H1 (cell line): ENCODE measurements around the gene SQOR. TPM values are rescaled to one million over a fixed set of nuclear protein-coding genes. Genes with fewer than 3 reads are reported as not detected.

Experiments
- CTCF ChIA-PET: fragments of 300-600 bp; sonication (Branson Sonifier 250); formaldehyde crosslinking; loops from one replicate; lab custom pipeline; 2021; ENCODE audit not compliant: partially characterized antibody; lab: Charles Lee
- POLR2A ChIA-PET: fragments of 300-600 bp; sonication (Branson Sonifier 250); formaldehyde crosslinking; loops from one replicate; lab custom pipeline; 2021; ENCODE audit warnings: inconsistent platforms; ENCODE audit not compliant: partially characterized antibody; lab: Charles Lee
- DNase-seq, 2 experiments: peaks; one replicate each; pipeline versions ENCODE4 v3.0.0 to v3.0.0-alpha.2; 2010 to 2022; ENCODE audit warnings: low spot score in 2 of 2, low read depth in 1 of 2, mixed read lengths in 1 of 2
- FAIRE-seq: peaks from 2 replicates; lab custom pipeline; 2011; peaks lifted over from hg19 to GRCh38; lab: Jason Lieb, UNC
- H2AFZ ChIP-seq: 2 replicates; pipeline ENCODE4 v1.8.1; 2012; ENCODE audit warnings: low read length, inconsistent platforms
- H2AK5ac ChIP-seq: 2 replicates; pipeline ENCODE4 v1.6.1; 2013; ENCODE audit warnings: low read depth, low read length
- H2BK120ac ChIP-seq: replicated peaks from 2 replicates; pipeline ENCODE3; 2013; ENCODE audit warnings: low read depth, low read length, inconsistent platforms
- H2BK12ac ChIP-seq: 2 replicates; pipeline ENCODE4 v1.6.1; 2013; ENCODE audit warnings: low read depth, low read length
- H2BK15ac ChIP-seq: 2 replicates; pipeline ENCODE4 v1.6.1; 2013; ENCODE audit warnings: low read length
- H2BK20ac ChIP-seq: 2 replicates; pipeline ENCODE4 v1.6.1; 2013; ENCODE audit warnings: low read length
- H2BK5ac ChIP-seq: 2 replicates; pipeline ENCODE4 v1.6.1; 2013; ENCODE audit warnings: low read depth, low read length
- H3K14ac ChIP-seq: 2 replicates; pipeline ENCODE4 v1.6.1; 2013; ENCODE audit warnings: inconsistent platforms; ENCODE audit not compliant: insufficient read length
- H3K18ac ChIP-seq: 2 replicates; pipeline ENCODE4 v1.6.1; 2013; ENCODE audit warnings: low read length; ENCODE audit errors: extremely low read depth
- H3K23ac ChIP-seq: 2 replicates; pipeline ENCODE4 v1.6.1; 2013; ENCODE audit warnings: inconsistent platforms; ENCODE audit not compliant: insufficient read length
- H3K23me2 ChIP-seq: 2 replicates; pipeline ENCODE4 v1.6.1; 2013; ENCODE audit warnings: low read depth, low read length
- H3K27ac ChIP-seq: 2 replicates; pipeline ENCODE4 v1.6.1; 2011; ENCODE audit warnings: low read depth, low read length, inconsistent platforms
- H3K27me3 ChIP-seq, 4 experiments: replicated peaks in 1 of 4; 1 replicate in 1 of 4; 2 replicates in 3 of 4; pipeline versions ENCODE4 v1.6.1 to v1.8.1; 2011 to 2013; ENCODE audit warnings: low read length in 3 of 4, mild to moderate bottlenecking in 3 of 4, inconsistent platforms in 2 of 4, mixed read lengths in 2 of 4, moderate library complexity in 1 of 4; ENCODE audit not compliant: control insufficient read depth in 3 of 4, insufficient read depth in 3 of 4; ENCODE audit errors: extremely low read depth in 1 of 4
- H3K36me3 ChIP-seq, 4 experiments: 2 replicates each; pipeline versions ENCODE4 v1.6.1 to v1.8.1; 2011 to 2013; ENCODE audit warnings: mild to moderate bottlenecking in 4 of 4, low read length in 3 of 4, moderate library complexity in 2 of 4, control low read depth in 1 of 4, inconsistent platforms in 1 of 4; ENCODE audit not compliant: insufficient read depth in 4 of 4, control insufficient read depth in 2 of 4
- H3K4ac ChIP-seq: replicated peaks from 2 replicates; pipeline ENCODE3; 2013; ENCODE audit warnings: low read length, low read depth, mixed read lengths, inconsistent platforms; ENCODE audit not compliant: insufficient read length
- H3K4me1 ChIP-seq, 4 experiments: replicated peaks in 1 of 4; 1 replicate in 1 of 4; 2 replicates in 3 of 4; pipeline versions ENCODE4 v1.6.1 to v1.8.1; 2011 to 2013; ENCODE audit warnings: low read length in 3 of 4, inconsistent platforms in 2 of 4, mixed read lengths in 1 of 4; ENCODE audit not compliant: insufficient read depth in 4 of 4, control insufficient read depth in 3 of 4
- H3K4me2 ChIP-seq, 2 experiments: 2 replicates each; pipeline versions ENCODE4 v1.6.1 to v1.8.1; 2011 to 2013; ENCODE audit warnings: low read depth in 2 of 2, low read length in 2 of 2, control low read depth in 1 of 2, inconsistent platforms in 1 of 2, mild to moderate bottlenecking in 1 of 2; ENCODE audit not compliant: insufficient read depth in 1 of 2
- H3K4me3 ChIP-seq, 4 experiments: fragments of 200-600, 300-600 bp in 1 of 4; sonication (generic), shearing (Covaris generic), sonication (Bioruptor Twin) in 1 of 4; 2 replicates each; pipeline versions ENCODE4 v1.5.1 to v1.8.1; 2011 to 2016; ENCODE audit warnings: low read length in 4 of 4, low read depth in 3 of 4, control low read depth in 2 of 4, inconsistent platforms in 2 of 4, mild to moderate bottlenecking in 2 of 4, mixed read lengths in 1 of 4, moderate library complexity in 1 of 4; ENCODE audit not compliant: insufficient read depth in 2 of 4; ENCODE audit errors: extremely low read depth in 1 of 4
- H3K56ac ChIP-seq: replicated peaks from 2 replicates; pipeline ENCODE3; 2013; ENCODE audit warnings: low read depth, mild to moderate bottlenecking, mixed read lengths, low read length, inconsistent platforms; ENCODE audit not compliant: insufficient read length
- H3K79me1 ChIP-seq: 2 replicates; pipeline ENCODE4 v1.6.1; 2013; ENCODE audit warnings: low read depth, low read length, control low read depth
- H3K79me2 ChIP-seq, 2 experiments: 2 replicates each; pipeline versions ENCODE4 v1.6.1 to v1.8.1; 2012 to 2013; ENCODE audit warnings: low read length in 2 of 2, mild to moderate bottlenecking in 2 of 2, inconsistent platforms in 1 of 2; ENCODE audit not compliant: insufficient read depth in 2 of 2, control insufficient read depth in 1 of 2
- H3K9ac ChIP-seq, 4 experiments: replicated peaks in 1 of 4; 1 replicate in 1 of 4; 2 replicates in 3 of 4; pipeline versions ENCODE4 v1.6.1 to v1.8.1; 2011 to 2013; ENCODE audit warnings: low read depth in 3 of 4, low read length in 3 of 4, control low read depth in 2 of 4, mild to moderate bottlenecking in 2 of 4, moderate library complexity in 2 of 4, inconsistent platforms in 1 of 4; ENCODE audit errors: extremely low read depth in 1 of 4
- H3K9me3 ChIP-seq, 2 experiments: 2 replicates each; pipeline versions ENCODE4 v1.6.1 to v1.8.1; 2012 to 2013; ENCODE audit warnings: mild to moderate bottlenecking in 2 of 2, moderate library complexity in 2 of 2, control low read depth in 1 of 2, inconsistent platforms in 1 of 2, low read depth in 1 of 2, low read length in 1 of 2, mixed read lengths in 1 of 2; ENCODE audit not compliant: insufficient read depth in 2 of 2
- H4K20me1 ChIP-seq, 2 experiments: replicated peaks in 1 of 2; 2 replicates each; pipeline versions ENCODE3 to v1.8.1; 2011 to 2013; ENCODE audit warnings: inconsistent platforms in 2 of 2, low read length in 2 of 2, mild to moderate bottlenecking in 1 of 2; ENCODE audit not compliant: insufficient read depth in 2 of 2, control insufficient read depth in 1 of 2
- H4K5ac ChIP-seq: 2 replicates; pipeline ENCODE4 v1.6.1; 2013; ENCODE audit warnings: low read length, low read depth, mixed read lengths, inconsistent platforms; ENCODE audit not compliant: insufficient read length
- H4K8ac ChIP-seq: 2 replicates; pipeline ENCODE4 v1.8.0; 2013; ENCODE audit warnings: mild to moderate bottlenecking, moderate library complexity, low read length, inconsistent platforms; ENCODE audit not compliant: insufficient read depth; ENCODE audit errors: extremely low read depth
- H4K91ac ChIP-seq: replicated peaks from 2 replicates; pipeline ENCODE3; 2013; ENCODE audit warnings: low read length, mixed read lengths, inconsistent platforms; ENCODE audit not compliant: insufficient read length
- POLR2A ChIP-seq, 2 experiments: IDR thresholded peaks; 1 replicate in 1 of 2; 2 replicates in 1 of 2; pipeline ENCODE4 v1.6.1; 2011; ENCODE audit warnings: low read depth in 2 of 2, low read length in 2 of 2, mild to moderate bottlenecking in 2 of 2; ENCODE audit errors: control extremely low read depth in 1 of 2
- WGBS, 2 experiments: shearing (Covaris generic) in 1 of 2; methylation state at CpG; one replicate each; pipeline versions ENCODE4 v1.1.6 to v1.1.7; 2013 to 2015; ENCODE audit warnings: low lambda C conversion rate in 2 of 2, mixed read lengths in 2 of 2, inconsistent platforms in 1 of 2, low coverage in 1 of 2, missing lambda C conversion rate in 1 of 2; ENCODE audit not compliant: insufficient replicate concordance in 2 of 2, insufficient coverage in 1 of 2, insufficient read length in 1 of 2; ENCODE audit errors: extremely low coverage in 1 of 2, missing lambda C conversion rate in 1 of 2; 5-methylcytosine and 5-hydroxymethylcytosine counted together
- polyA plus RNA-seq, 7 experiments: library from polyadenylated mRNA; depleted of rRNA in 3 of 7; stranded (reverse) in 5 of 7; unstranded in 2 of 7; fragments of >200 nt in 5 of 7; fragments of 200-250 nt in 2 of 7; gene quantifications; 1 replicate in 5 of 7; 2 replicates in 1 of 7; 4 replicates in 1 of 7; pipeline versions ENCODE4 v1.2.1 to v1.2.3, GENCODE V29; 2011 to 2013; ENCODE audit warnings: missing spikeins in 2 of 7, mixed read lengths in 2 of 7
- total RNA-seq: library from RNA; stranded (reverse); fragmentation: NEBNext Ultra II Directional; extraction: Animal tissue kit (Norgen Biotek cat#: 25700); gene quantifications from 2 replicates; pipeline ENCODE4 v1.2.1, GENCODE V29; 2021

SQOR gene
- total and polyA plus RNA-seq, 2 of the 8 experiments (the other 6 are each of a cell fraction or from before 2014, with no cell fraction given): 0.20 to 0.22 TPM

- Histone ChIP-seq H2AK5ac (no peak overlapping the region), H3K27me3 (no peaks in the 10 kb centered on the region), H4K8ac (no peak overlapping the region), H2BK20ac (no peak overlapping the region), H3K18ac (no peak overlapping the region), H3K9me3 (no peaks in the 10 kb centered on the region), H4K5ac (no peak overlapping the region), H2BK15ac (no peak overlapping the region), H3K23me2 (peaks cover 7% of the 10 kb centered on the region; the same call in 1 of the 2 replicates), H2BK120ac (no peak overlapping the region), H3K23ac (no peak overlapping the region), H3K79me2 (peaks cover 11 to 45% of the 10 kb centered on the region in 2 experiments; a peak in 3 of 4 replicates), H2BK12ac (no peak overlapping the region), H3K36me3 (no peaks in the 10 kb centered on the region; a peak in 1 of 8 replicates), H3K4me2 (no peak overlapping the region), H3K79me1 (peaks cover 3% of the 10 kb centered on the region; the same call in 1 of the 2 replicates), H3K4me3 (no peak overlapping the region), H2AFZ (no peak overlapping the region), H2BK5ac (no peak overlapping the region), H3K4ac (no peak overlapping the region), H3K27ac (no peak overlapping the region), H4K91ac (no peak overlapping the region), H3K9ac (no peak overlapping the region), H4K20me1 (no peaks in the 10 kb centered on the region), H3K4me1 (peaks cover 3 to 12% (median 7%) of the 10 kb centered on the region in 4 experiments; a peak in 4 of 7 replicates), H3K56ac (no peak overlapping the region), H3K14ac (no peak overlapping the region)
- DNase-seq (no peak), FAIRE-seq (no peak)
- WGBS, 2 experiments: 87% methylated on average over 5 of the region's 5 CpGs; no CpG with 5 or more reads in 1 of the 2 experiments
- ChIA-PET CTCF (interaction anchor here (1.9 to 6.1 kb wide), 3 partner anchors 15 to 24 kb away, joined by 8 to 33 read pairs (median 11); no protein-coding TSS in a partner anchor), POLR2A (interaction anchor here (0.9 to 3.8 kb wide), 2 partner anchors 14 to 115 kb away, joined by 3 to 31 read pairs; no protein-coding TSS in a partner anchor)
- TF ChIP-seq POLR2A (IDR thresholded peaks at IDR 0.05; ENCODE audit: control extremely low read depth in 1 of 2, low read depth in 2 of 2, low read length in 2 of 2): no peak
Observed at GRCh38 chr15:45589256-45589655, 45.6 kb upstream of the SQOR start.
